Adipocyte (in vitro differentiated cells): Measurements from ENCODE around the gene CLDN16.
A peak's percentile ranks its signal among the peaks of the same experiment; 100 is the strongest.

Experiments
- DNase-seq: peaks from one replicate; pipeline ENCODE4 v3.0.0-alpha.2; 2015; ENCODE audit warnings: low read depth
- H3K27me3 ChIP-seq: replicated peaks from 2 replicates; pipeline ENCODE4 v1.7.0; 2013; ENCODE audit warnings: mild to moderate bottlenecking, low read length, moderate library complexity; ENCODE audit not compliant: control insufficient read depth, insufficient read depth
- H3K36me3 ChIP-seq: 2 replicates; pipeline ENCODE4 v1.7.0; 2013; ENCODE audit warnings: low read length, mild to moderate bottlenecking, moderate library complexity; ENCODE audit not compliant: control insufficient read depth, insufficient read depth, severe bottlenecking
- H3K4me1 ChIP-seq: 2 replicates; pipeline ENCODE4 v1.7.0; 2013; ENCODE audit warnings: mild to moderate bottlenecking, low read length, moderate library complexity; ENCODE audit not compliant: control insufficient read depth, insufficient read depth
- H3K4me3 ChIP-seq: 2 replicates; pipeline ENCODE4 v1.7.0; 2013; ENCODE audit warnings: mild to moderate bottlenecking, low read length, moderate library complexity
- H3K9ac ChIP-seq: 2 replicates; pipeline ENCODE4 v1.7.0; 2013; ENCODE audit warnings: mild to moderate bottlenecking, low read length, moderate library complexity
- H3K9me3 ChIP-seq: 2 replicates; pipeline ENCODE4 v1.7.0; 2013; ENCODE audit warnings: mild to moderate bottlenecking, low read length, moderate library complexity; ENCODE audit not compliant: control insufficient read depth

Gene CLDN16

GRCh38 chr3:190387578-190388213 is at the start of gene CLDN16:
CLDN16 (plus strand) TSS chr3:190388163; CDS start chr3:190388330, 167 bp downstream.
- Histone ChIP-seq H3K4me1 (peaks cover 18% of the 10 kb centered on the region), H3K4me3 (no peak within 1 kb of the TSS), H3K9ac (no peak within 1 kb of the TSS), H3K27me3 (no peaks in the 10 kb centered on the region), H3K9me3 (no peaks in the 10 kb centered on the region), H3K36me3 (no peaks in the 10 kb centered on the region)
- DNase-seq, result no peak

GRCh38 chr3:190338717-190339116 is 49.2 kb upstream of the CLDN16 start:
- no peaks in the 10 kb centered on the region for H3K9me3 ChIP-seq
- H3K27me3 ChIP-seq, result no peaks in the 10 kb centered on the region
- DNase-seq, result no peak
- H3K4me3 ChIP-seq, result no peak overlapping the region
- H3K4me1 ChIP-seq, result peaks cover 6% of the 10 kb centered on the region
- H3K9ac ChIP-seq, result no peak overlapping the region
- H3K36me3 ChIP-seq, result no peaks in the 10 kb centered on the region

DNA sequence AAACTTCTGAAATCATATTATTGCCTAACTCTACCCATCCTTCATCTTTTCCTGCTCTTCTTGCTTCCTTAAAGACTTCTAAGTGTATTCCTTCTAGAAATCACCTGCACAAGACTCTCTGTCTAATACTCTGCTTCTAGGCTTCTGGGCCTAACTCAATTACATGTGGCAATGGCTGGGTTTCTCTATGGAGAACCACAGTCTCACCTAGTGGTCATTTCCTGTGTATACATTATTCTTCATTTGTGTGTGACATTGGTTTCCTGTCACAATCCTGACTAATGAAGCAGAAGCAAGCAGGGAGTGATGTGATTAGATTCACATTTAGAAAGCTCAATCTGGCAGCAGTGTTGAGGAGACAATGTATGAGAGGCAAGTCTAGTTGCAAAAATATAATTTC is 48.8 kb upstream of the CLDN16 start:
- Histone ChIP-seq H3K27me3 (no peaks in the 10 kb centered on the region), H3K9me3 (no peaks in the 10 kb centered on the region), H3K4me3 (no peak overlapping the region), H3K36me3 (no peaks in the 10 kb centered on the region), H3K9ac (no peak overlapping the region), H3K4me1 (peaks cover 6% of the 10 kb centered on the region)
- no peak for DNase-seq

DNA sequence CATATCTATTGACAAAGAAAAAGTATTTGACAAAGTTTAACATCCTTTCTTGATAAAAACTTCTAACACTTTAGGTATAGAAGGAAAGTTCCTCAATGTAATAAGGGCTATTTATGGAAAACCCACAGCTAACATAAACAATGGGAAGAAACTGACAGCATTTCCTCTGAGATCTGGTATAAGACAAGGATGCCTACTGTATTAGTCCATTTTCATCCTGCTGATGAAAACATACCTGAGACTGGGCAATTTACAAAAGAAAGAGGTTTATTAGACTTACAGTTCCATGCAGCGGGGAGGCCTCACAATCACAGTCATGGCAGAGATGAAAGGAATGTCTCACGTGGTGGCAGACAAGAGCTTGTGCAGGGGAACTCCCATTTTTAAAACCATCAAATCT is 47.9 kb upstream of the CLDN16 start:
- no peaks in the 10 kb centered on the region for H3K27me3 ChIP-seq
- H3K4me3 ChIP-seq, result no peak overlapping the region
- no peak overlapping the region for H3K9ac ChIP-seq
- H3K36me3 ChIP-seq, result no peaks in the 10 kb centered on the region
- no peak for DNase-seq
- no peaks in the 10 kb centered on the region for H3K9me3 ChIP-seq
- H3K4me1 ChIP-seq, result peaks cover 11% of the 10 kb centered on the region

DNA sequence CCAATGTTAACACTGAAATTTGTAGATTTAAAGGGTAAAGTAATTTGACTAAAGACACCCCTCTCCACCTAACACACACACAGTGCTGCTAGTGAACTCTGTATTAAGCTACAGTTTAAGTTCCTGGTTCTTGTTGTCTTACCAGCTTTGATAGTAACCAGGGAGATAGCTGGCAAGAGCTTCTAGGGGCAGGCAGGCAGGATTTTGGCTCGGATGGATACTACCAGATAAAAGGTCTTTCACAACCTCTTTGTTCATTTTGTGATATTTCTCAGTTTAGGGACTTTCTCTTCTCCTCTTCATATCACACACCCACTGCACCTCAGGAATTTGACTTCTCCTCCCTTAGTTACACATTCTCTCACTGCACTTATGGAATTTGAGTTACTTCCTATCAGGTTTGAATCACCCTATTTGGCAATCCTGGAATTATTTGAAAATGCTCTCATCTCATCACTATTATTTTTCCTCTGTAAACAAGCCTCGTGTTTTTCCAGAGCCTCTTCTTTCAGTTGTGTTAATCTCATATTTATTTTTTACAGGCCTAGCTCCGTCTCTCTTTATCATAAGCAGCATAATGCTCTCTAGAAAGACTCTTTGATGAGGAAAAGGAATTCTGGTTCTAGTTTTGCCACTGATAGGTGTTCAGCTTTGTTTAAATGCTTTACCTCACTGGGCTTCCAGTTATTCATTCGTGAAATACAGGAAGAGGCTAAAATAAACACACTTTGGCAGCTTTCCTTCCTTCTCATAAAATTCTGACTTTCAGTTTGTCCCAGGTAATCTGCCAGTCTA is 42.7 kb upstream of the CLDN16 start:
- H3K4me1 ChIP-seq, result peaks cover 11% of the 10 kb centered on the region
- H3K9me3 ChIP-seq, result no peaks in the 10 kb centered on the region
- H3K36me3 ChIP-seq, result no peaks in the 10 kb centered on the region
- peak overlapping the region; percentile 44 for H3K9ac ChIP-seq
- DNase-seq, result peak; percentile 86
- no peaks in the 10 kb centered on the region for H3K27me3 ChIP-seq
- H3K4me3 ChIP-seq, result peak overlapping the region; percentile 26

GRCh38 chr3:190345878-190346277 is 42.1 kb upstream of the CLDN16 start:
- no peaks in the 10 kb centered on the region for H3K36me3 ChIP-seq
- H3K4me1 ChIP-seq, result peaks cover 11% of the 10 kb centered on the region
- H3K27me3 ChIP-seq, result no peaks in the 10 kb centered on the region
- DNase-seq, result no peak
- H3K9ac ChIP-seq, result no peak overlapping the region
- H3K4me3 ChIP-seq, result no peak overlapping the region
- no peaks in the 10 kb centered on the region for H3K9me3 ChIP-seq

DNA sequence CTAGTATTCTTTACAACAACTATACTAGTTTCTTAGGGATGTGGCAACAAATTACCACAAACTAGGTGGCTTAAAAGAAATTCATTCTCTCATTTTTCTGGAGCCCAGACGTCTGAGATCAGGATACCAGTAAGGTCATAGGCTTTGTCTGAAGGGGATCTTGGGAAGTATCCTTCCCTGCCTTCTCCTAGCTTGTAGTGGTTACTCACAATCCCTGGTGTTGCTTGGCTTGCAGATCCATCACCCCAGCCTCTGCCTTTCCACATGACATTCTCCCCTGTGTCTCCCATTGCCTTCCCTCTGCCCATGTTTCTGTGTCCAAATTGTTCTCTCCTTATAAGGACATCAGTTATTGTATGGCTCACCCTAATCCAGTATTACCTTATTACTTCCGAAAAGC is 41.4 kb upstream of the CLDN16 start:
- Histone ChIP-seq H3K4me3 (no peak overlapping the region), H3K36me3 (no peaks in the 10 kb centered on the region), H3K9ac (no peak overlapping the region), H3K9me3 (no peaks in the 10 kb centered on the region), H3K27me3 (no peaks in the 10 kb centered on the region), H3K4me1 (peaks cover 11% of the 10 kb centered on the region)
- DNase-seq, result no peak

GRCh38 chr3:190352861-190353457 is 35.0 kb upstream of the CLDN16 start:
- peaks cover 3% of the 10 kb centered on the region for H3K9me3 ChIP-seq
- no peak for DNase-seq

GRCh38 chr3:190356246-190356645 is 31.7 kb upstream of the CLDN16 start:
- no peaks in the 10 kb centered on the region for H3K36me3 ChIP-seq
- no peak overlapping the region for H3K9ac ChIP-seq
- H3K4me1 ChIP-seq, result no peaks in the 10 kb centered on the region
- no peaks in the 10 kb centered on the region for H3K27me3 ChIP-seq
- no peak for DNase-seq
- H3K9me3 ChIP-seq, result peaks cover 3% of the 10 kb centered on the region
- H3K4me3 ChIP-seq, result no peak overlapping the region

More at GRCh38 chr3:190352861-190353457, 35.0 kb upstream of the CLDN16 start:
- Histone ChIP-seq H3K36me3 (no peaks in the 10 kb centered on the region), H3K27me3 (no peaks in the 10 kb centered on the region), H3K9ac (no peak overlapping the region), H3K4me1 (no peaks in the 10 kb centered on the region), H3K4me3 (no peak overlapping the region)

DNA sequence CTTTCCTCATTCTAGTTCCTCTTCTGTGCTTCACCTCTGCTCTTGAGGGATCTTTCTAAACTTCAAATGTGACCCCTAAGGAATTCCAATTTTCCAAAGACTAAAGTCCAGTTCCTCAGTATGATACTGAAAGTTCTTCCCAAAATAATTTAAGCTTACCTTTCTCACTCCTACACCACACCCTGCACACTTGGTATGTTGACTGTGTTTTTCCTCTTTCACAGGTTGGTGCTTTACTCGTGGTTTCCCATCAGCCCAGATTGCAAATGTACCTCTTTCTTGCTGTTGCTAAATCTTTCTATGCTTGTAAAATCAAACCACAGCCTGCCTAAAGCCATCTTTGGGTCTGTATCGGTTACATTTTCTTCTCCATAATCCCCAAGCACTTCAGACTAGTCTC is 30.5 kb upstream of the CLDN16 start:
- no peak overlapping the region for H3K4me3 ChIP-seq
- H3K9ac ChIP-seq, result no peak overlapping the region
- H3K27me3 ChIP-seq, result no peaks in the 10 kb centered on the region
- no peak for DNase-seq
- no peaks in the 10 kb centered on the region for H3K36me3 ChIP-seq
- peaks cover 3% of the 10 kb centered on the region for H3K9me3 ChIP-seq
- no peaks in the 10 kb centered on the region for H3K4me1 ChIP-seq

- no peak for DNase-seq
- Histone ChIP-seq H3K9ac (no peak overlapping the region), H3K9me3 (no peaks in the 10 kb centered on the region), H3K36me3 (no peaks in the 10 kb centered on the region), H3K4me3 (no peak overlapping the region), H3K27me3 (no peaks in the 10 kb centered on the region), H3K4me1 (no peaks in the 10 kb centered on the region)
These were observed 28.1 kb upstream of the CLDN16 start for GRCh38 chr3:190359813-190360212.
